Effector memory CD4-positive, alpha-beta T cell (primary cell): ENCODE data around the gene NIT2.
"Not testable (repeated sequence)": the region's sequence is repeated elsewhere in the genome, so short reads cannot be mapped to it uniquely, and the experiment has no call there.

Experiments used
- DNase-seq, 3 donors: peaks; one replicate each; pipeline ENCODE4 v3.0.0-alpha.2; 2020
- H3K27ac ChIP-seq: 2 replicates; pipeline ENCODE4 v1.7.0; 2013; ENCODE audit warnings: mild to moderate bottlenecking, low read length, moderate library complexity; ENCODE audit not compliant: insufficient read depth, poor library complexity, severe bottlenecking
- H3K27me3 ChIP-seq: replicated peaks from 2 replicates; pipeline ENCODE4 v1.7.0; 2013; ENCODE audit warnings: mild to moderate bottlenecking, low read length; ENCODE audit not compliant: insufficient read depth, control insufficient read depth, poor library complexity, severe bottlenecking
- H3K36me3 ChIP-seq: 2 replicates; pipeline ENCODE4 v1.7.0; 2013; ENCODE audit warnings: mild to moderate bottlenecking, low read length, moderate library complexity; ENCODE audit not compliant: control insufficient read depth, insufficient read depth
- H3K4me1 ChIP-seq: 2 replicates; pipeline ENCODE4 v1.7.0; 2013; ENCODE audit warnings: low read length, mild to moderate bottlenecking; ENCODE audit not compliant: control insufficient read depth, insufficient read depth, poor library complexity, severe bottlenecking
- H3K4me3 ChIP-seq: 2 replicates; pipeline ENCODE4 v1.7.0; 2013; ENCODE audit warnings: low read length, low read depth, mild to moderate bottlenecking; ENCODE audit not compliant: insufficient read depth, poor library complexity, severe bottlenecking
- H3K9me3 ChIP-seq: 2 replicates; pipeline ENCODE4 v1.7.0; 2013; ENCODE audit warnings: mild to moderate bottlenecking, low read length, moderate library complexity; ENCODE audit not compliant: control insufficient read depth

Gene NIT2

DNA sequence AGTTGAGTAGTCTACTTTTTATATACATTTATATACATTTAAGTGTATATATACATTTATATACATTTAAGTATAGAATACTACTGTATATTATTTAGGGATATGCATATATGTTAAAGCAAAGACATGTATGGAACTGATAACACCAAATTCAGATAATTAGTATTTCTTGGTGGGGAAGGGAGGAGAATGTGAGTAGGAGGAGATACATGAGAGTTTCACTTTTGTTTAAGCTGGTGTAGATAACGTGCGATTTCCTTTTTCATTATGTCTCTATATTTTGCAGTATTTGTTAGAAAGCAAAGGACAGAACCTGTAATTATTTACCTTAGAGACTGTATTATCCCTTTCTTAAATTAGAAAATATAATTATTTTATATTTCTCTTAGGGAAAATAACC is 16.6 kb upstream of the NIT2 start:
- Histone ChIP-seq H3K4me3 (no peak overlapping the region), H3K27ac (no peak overlapping the region), H3K27me3 (no peaks in the 10 kb centered on the region), H3K36me3 (peaks cover 14% of the 10 kb centered on the region), H3K9me3 (no peaks in the 10 kb centered on the region), H3K4me1 (no peaks in the 10 kb centered on the region)
- DNase-seq: no peak

DNA sequence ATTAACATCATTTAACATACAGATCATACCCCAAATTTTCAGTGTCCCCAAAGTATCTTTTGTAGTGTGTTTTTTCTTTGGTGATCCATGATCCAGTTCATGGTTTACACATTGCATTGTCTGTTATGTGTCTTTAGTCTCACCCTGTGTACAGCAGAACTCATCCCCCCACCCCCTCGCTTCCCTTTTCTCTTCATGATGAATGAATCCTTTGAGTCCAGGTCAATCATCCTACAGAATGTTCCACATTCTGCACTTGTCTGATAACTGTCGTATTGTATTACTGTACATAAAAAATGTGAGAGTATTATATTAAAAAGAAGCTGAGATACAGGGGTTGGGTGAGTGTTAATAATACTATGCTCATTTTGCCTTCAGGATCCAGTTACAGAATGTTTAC is 14.6 kb upstream of the NIT2 start:
- Histone ChIP-seq H3K4me1 (no peaks in the 10 kb centered on the region), H3K36me3 (peaks cover 14% of the 10 kb centered on the region), H3K27me3 (no peaks in the 10 kb centered on the region), H3K27ac (no peak overlapping the region), H3K4me3 (no peak overlapping the region), H3K9me3 (no peaks in the 10 kb centered on the region)
- DNase-seq: no peak

DNA sequence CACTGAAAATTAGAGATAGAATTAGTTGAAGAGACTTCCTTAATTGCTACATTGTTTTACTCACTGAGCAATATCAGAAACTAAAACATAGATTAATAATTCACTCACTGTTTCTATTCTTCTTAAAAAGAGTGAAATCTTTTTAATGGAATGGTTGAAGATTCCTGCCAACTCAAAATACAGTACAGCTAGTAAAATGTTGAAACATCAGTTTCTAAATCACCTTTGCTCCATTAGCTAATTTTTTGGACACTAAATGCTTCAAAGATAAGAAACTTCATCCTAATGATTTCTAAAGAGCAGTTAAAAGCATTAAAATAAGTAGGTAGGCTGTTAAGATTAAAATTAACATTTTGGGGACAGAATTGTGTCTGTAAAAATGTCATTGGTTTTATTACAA is 10.5 kb upstream of the NIT2 start:
- H3K27ac ChIP-seq: no peak overlapping the region
- H3K27me3 ChIP-seq: no peaks in the 10 kb centered on the region
- H3K4me3 ChIP-seq: no peak overlapping the region
- peaks cover 14% of the 10 kb centered on the region for H3K36me3 ChIP-seq
- H3K4me1 ChIP-seq: no peaks in the 10 kb centered on the region
- DNase-seq: no peak
- no peaks in the 10 kb centered on the region for H3K9me3 ChIP-seq

DNA sequence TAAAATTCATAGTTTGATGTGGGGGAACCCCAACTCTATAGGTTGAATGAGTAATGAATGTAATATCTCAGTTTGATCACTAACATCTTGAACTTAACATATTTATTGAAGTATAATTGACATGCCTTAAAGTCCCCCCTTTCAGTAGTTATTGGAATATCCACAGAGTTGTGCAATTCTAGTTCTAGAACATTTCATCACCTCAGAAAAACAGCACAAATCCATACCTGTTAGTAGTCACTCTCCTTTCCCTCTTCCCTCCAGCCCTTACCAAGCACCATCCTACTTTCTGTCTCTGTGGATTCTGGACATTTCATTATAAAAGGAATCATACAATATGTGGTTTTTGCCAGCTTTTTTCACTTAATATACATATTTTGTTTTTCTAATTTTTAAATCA is 8.7 kb upstream of the NIT2 start:
- no peak for DNase-seq
- Histone ChIP-seq H3K4me3 (no peak overlapping the region), H3K27me3 (no peaks in the 10 kb centered on the region)

DNA sequence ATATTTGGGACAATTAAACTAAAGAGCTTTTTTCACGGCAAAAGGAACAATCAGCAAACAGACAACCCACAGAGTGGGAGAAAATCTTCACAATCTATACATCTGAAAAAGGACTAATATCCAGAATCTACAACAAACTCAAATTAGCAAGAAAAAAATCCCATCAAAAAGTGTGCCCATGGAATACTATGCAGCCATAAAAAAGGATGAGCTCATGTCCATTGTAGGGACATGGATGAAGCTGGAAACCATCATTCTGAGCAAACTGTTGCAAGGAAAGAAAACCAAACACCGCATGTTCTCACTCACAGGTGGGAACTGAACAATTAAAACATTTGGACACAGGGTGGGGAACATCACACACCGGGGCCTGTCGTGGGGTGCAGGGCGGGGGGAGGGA is 7.2 kb upstream of the NIT2 start:
- not testable (repeated sequence) for H3K9me3 ChIP-seq, H3K27me3 ChIP-seq, DNase-seq, H3K27ac ChIP-seq, H3K4me3 ChIP-seq, H3K36me3 ChIP-seq, H3K4me1 ChIP-seq

More for the DNA sequence above, 8.7 kb upstream of the NIT2 start:
- peaks cover 4% of the 10 kb centered on the region for H3K36me3 ChIP-seq
- H3K9me3 ChIP-seq: no peaks in the 10 kb centered on the region
- no peak overlapping the region for H3K27ac ChIP-seq
- H3K4me1 ChIP-seq: no peaks in the 10 kb centered on the region

DNA sequence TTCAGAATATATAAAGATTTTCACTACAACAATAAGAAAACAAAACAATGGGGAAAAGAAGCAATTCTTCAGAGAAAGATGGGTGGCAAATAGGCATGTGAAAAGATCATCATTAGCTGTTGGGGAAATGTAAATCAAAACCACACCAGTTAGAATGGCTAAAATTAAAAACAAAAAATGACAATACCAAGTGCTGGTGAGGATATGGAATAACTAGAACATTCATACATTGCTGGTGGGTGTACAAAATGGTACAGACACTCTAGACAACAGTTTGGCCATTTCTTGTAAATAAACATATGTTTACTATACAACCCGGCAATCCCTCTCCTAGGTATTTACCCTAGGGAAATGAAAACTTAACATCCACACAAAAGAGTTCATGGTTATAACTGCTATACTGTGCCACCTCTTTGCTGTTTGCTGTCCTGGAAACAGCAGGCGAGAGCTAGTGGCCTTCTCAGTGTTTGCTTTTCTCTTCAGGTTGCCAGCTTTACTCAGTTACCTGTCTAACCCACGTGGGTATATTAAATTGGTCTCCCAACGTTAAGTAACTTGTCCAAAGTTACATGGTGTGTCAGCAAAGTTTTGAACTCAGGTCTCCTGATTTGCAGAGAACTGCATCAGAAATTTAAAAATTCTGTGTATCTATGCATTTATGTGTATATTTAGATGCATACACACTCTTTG is 4.6 kb upstream of the NIT2 start:
- Histone ChIP-seq H3K27me3 (no peaks in the 10 kb centered on the region), H3K4me1 (peaks cover 5% of the 10 kb centered on the region), H3K36me3 (no peaks in the 10 kb centered on the region), H3K4me3 (no peak overlapping the region), H3K27ac (no peak overlapping the region), H3K9me3 (no peaks in the 10 kb centered on the region)
- DNase-seq: no peak

DNA sequence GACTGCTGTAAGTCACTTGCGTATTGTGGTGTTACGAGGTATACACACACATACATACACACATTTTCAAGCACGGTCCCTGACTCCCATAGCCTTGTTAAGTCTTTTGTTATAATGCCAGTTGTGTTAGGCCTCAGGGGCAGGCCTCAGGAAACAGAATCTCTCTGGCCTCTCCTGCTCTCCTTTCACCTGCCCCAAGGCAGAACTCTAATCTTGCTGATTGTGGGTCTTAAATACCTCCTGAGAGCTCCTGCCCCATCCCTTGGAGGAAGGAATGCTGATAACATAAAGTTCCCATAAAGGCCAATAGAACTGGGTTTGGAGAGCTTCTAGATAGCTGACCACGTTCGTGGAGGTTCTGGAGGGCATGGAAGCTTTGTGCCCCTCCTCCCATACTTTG is 3.9 kb upstream of the NIT2 start:
- Histone ChIP-seq H3K36me3 (no peaks in the 10 kb centered on the region), H3K9me3 (no peaks in the 10 kb centered on the region), H3K4me3 (no peak overlapping the region), H3K4me1 (peaks cover 11% of the 10 kb centered on the region), H3K27me3 (no peaks in the 10 kb centered on the region), H3K27ac (no peak overlapping the region)
- DNase-seq: no peak

DNA sequence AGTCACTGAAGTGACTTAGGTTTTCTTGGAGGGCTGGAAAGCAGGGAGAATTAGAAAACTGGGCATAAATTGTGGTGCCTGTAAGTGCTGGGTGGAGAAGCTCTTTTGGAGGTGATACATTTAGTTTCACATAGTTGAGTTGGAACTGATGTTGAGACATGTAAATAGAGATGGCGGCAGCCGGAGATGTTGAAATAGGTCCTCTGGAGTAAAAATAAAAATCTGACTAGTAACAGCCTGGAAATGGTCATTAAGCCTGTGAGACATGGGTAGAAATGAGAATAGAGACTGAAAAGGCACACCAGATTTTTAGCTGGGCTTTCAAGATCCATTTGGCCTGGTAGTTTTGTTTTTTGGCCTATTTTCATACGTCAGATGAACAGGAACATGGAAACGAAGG is 2.9 kb upstream of the NIT2 start:
- no peak overlapping the region for H3K4me3 ChIP-seq
- DNase-seq: no peak
- no peaks in the 10 kb centered on the region for H3K36me3 ChIP-seq

DNA sequence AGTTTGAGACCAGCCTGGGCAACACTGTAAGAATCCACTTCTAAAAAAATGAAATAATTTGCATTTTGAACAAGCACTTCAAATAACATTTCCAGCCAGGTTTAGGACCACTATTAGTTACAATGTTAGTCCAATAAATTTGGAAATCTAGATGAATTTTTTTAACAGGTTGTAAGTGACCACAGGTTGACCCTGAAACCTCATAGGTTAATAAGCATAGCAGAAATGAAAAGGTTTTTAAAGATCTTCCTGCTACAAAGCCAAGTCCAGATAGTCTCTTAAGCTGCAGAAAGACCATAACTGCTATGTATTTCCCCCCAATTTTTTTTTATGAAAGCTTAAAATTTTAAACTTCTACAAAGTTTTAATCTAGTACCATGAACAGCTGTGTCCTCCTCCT is 1.5 kb upstream of the NIT2 start:
- H3K4me3 ChIP-seq: no peak overlapping the region
- peaks cover 11% of the 10 kb centered on the region for H3K4me1 ChIP-seq
- H3K27ac ChIP-seq: no peak overlapping the region
- no peaks in the 10 kb centered on the region for H3K36me3 ChIP-seq
- no peaks in the 10 kb centered on the region for H3K27me3 ChIP-seq
- H3K9me3 ChIP-seq: no peaks in the 10 kb centered on the region
- no peak for DNase-seq

More for the DNA sequence above, 2.9 kb upstream of the NIT2 start:
- Histone ChIP-seq H3K27ac (no peak overlapping the region), H3K4me1 (peaks cover 11% of the 10 kb centered on the region), H3K27me3 (no peaks in the 10 kb centered on the region), H3K9me3 (no peaks in the 10 kb centered on the region)

DNA sequence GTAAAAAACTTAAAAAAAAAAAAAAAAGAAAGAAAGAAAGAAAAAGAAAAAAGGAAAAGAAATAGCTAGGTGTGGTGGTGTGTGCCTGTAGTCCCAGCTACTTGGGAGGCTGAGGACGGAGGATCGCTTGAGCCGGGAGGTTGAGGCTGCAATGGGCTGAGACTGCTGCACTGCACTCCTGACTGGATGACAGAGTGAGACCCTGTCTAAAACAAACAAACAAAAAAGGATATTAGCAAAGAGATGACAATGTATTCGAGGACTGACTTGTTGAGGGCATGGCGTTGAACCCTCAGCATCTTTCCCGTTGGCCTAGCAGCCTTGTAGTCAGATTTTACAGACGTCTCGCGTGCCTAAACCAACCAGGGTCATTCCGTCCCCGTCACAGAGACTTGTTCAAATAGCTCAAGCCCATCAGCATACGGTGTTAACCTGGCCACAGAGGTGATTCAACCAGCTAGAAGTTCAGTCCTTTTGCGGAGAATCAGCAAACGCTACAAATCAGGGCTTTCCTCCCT is 528 bp upstream of the NIT2 start:
- H3K4me1 ChIP-seq: peaks cover 11% of the 10 kb centered on the region
- no peaks in the 10 kb centered on the region for H3K9me3 ChIP-seq
- no peak for DNase-seq
- no peaks in the 10 kb centered on the region for H3K27me3 ChIP-seq
- H3K27ac ChIP-seq: peak overlapping the region; percentile 59
- H3K36me3 ChIP-seq: peaks cover 1% of the 10 kb centered on the region
- H3K4me3 ChIP-seq: peak overlapping the region; percentile 64
